HepG2 (cell line): Measurements from ENCODE around the gene SRSF3. TPM values are rescaled to one million over a fixed set of nuclear protein-coding genes. Genes with fewer than 3 reads are reported as not detected.
A peak's percentile ranks its signal among the peaks of the same experiment; 100 is the strongest.

Experiments
- ADNP ChIP-seq: sonication (generic); formaldehyde crosslinking; IDR thresholded peaks from 2 replicates; pipeline ENCODE4 v1.4.0; 2020; ENCODE audit warnings: missing genetic modification reagents
- GABPB1 ChIP-seq: IDR thresholded peaks from 2 replicates; pipeline ENCODE4 v1.6.1; 2016; ENCODE audit warnings: mild to moderate bottlenecking, missing genetic modification reagents, moderate library complexity, missing compliant biosample characterization
- GFI1 ChIP-seq: sonication (generic); formaldehyde crosslinking; IDR thresholded peaks from 2 replicates; pipeline ENCODE4 v1.5.0; 2020; ENCODE audit warnings: missing genetic modification reagents, mild to moderate bottlenecking, borderline replicate concordance
- GTF2F1 ChIP-seq: fragments of 150-350 bp; IDR thresholded peaks from 2 replicates; pipeline ENCODE4 v1.6.1; 2014; ENCODE audit warnings: low read length
- JARID2 ChIP-seq: sonication (generic); formaldehyde crosslinking; IDR thresholded peaks from 2 replicates; pipeline ENCODE4 v1.8.1; 2023; ENCODE audit warnings: missing genetic modification reagents, inconsistent platforms; ENCODE audit not compliant: insufficient replicate concordance
- JUN ChIP-seq: sonication (generic); formaldehyde crosslinking; IDR thresholded peaks from 2 replicates; pipeline ENCODE4 v1.4.0; 2020; ENCODE audit warnings: mild to moderate bottlenecking, missing genetic modification reagents
- KLF13 ChIP-seq: sonication (generic); formaldehyde crosslinking; IDR thresholded peaks from 2 replicates; pipeline ENCODE4 v1.4.0; 2020; ENCODE audit warnings: mild to moderate bottlenecking, missing genetic modification reagents
- KLF16 ChIP-seq, 2 experiments: sonication (generic) in 1 of 2; formaldehyde crosslinking in 1 of 2; IDR thresholded peaks; 2 replicates each; pipeline versions ENCODE4 v1.6.1 to v1.8.0; 2016 to 2023; ENCODE audit warnings: missing genetic modification reagents in 2 of 2, missing compliant biosample characterization in 1 of 2
- KMT2A ChIP-seq: sonication (generic); formaldehyde crosslinking; IDR thresholded peaks from 2 replicates; pipeline ENCODE4 v1.4.0; 2020; ENCODE audit warnings: missing genetic modification reagents
- MAFG ChIP-seq: sonication (generic); formaldehyde crosslinking; IDR thresholded peaks from 2 replicates; pipeline ENCODE4 v1.5.1; 2020; ENCODE audit warnings: mild to moderate bottlenecking, missing genetic modification reagents
- PHF8 ChIP-seq: sonication (generic); formaldehyde crosslinking; IDR thresholded peaks from 2 replicates; pipeline ENCODE4 v1.5.0; 2020; ENCODE audit warnings: missing genetic modification reagents
- PPARG ChIP-seq: conservative IDR thresholded peaks from 2 replicates; pipeline ENCODE4 v1.6.1; 2016; ENCODE audit warnings: missing biosample characterization, missing genetic modification reagents
- RARA ChIP-seq: IDR thresholded peaks from 2 replicates; pipeline ENCODE4 v1.6.1; 2016; ENCODE audit warnings: missing genetic modification reagents, missing compliant biosample characterization
- RBM39 ChIP-seq: fragments of 200-400 bp; formaldehyde crosslinking; IDR thresholded peaks from one replicate; pipeline ENCODE4 v1.6.1; 2018; ENCODE audit warnings: antibody characterized with exemption, mild to moderate bottlenecking, low read depth, low read length; ENCODE audit not compliant: poor library complexity, severe bottlenecking
- SIX4 ChIP-seq: sonication (generic); formaldehyde crosslinking; IDR thresholded peaks from 2 replicates; pipeline ENCODE4 v1.4.0; 2020; ENCODE audit warnings: missing genetic modification reagents
- U2AF2 ChIP-seq: fragments of 200-400 bp; formaldehyde crosslinking; IDR thresholded peaks from 2 replicates; pipeline ENCODE4 v1.6.1; 2017; ENCODE audit warnings: low read depth, mild to moderate bottlenecking, low read length
- ZKSCAN5 ChIP-seq: sonication (generic); formaldehyde crosslinking; IDR thresholded peaks from 2 replicates; pipeline ENCODE4 v1.5.1; 2020; ENCODE audit warnings: mild to moderate bottlenecking, missing genetic modification reagents
- ZKSCAN8 ChIP-seq: IDR thresholded peaks from 2 replicates; pipeline ENCODE4 v1.6.1; 2016; ENCODE audit warnings: borderline replicate concordance, missing genetic modification reagents, missing compliant biosample characterization
- ZMYM4 ChIP-seq: sonication (generic); formaldehyde crosslinking; IDR thresholded peaks from 2 replicates; pipeline ENCODE4 v1.8.1; 2023; ENCODE audit warnings: mild to moderate bottlenecking, missing genetic modification reagents
- ZNF10 ChIP-seq: sonication (generic); formaldehyde crosslinking; IDR thresholded peaks from 2 replicates; pipeline ENCODE4 v1.4.0; 2020; ENCODE audit warnings: mild to moderate bottlenecking, low read depth, missing genetic modification reagents, borderline replicate concordance
- ZNF282 ChIP-seq: fragments of 450-650 bp; IDR thresholded peaks from 2 replicates; pipeline ENCODE4 v1.6.1; 2018; ENCODE audit not compliant: partially characterized antibody
- ZNF317 ChIP-seq: sonication (generic); formaldehyde crosslinking; IDR thresholded peaks from 2 replicates; pipeline ENCODE4 v1.5.0; 2020; ENCODE audit warnings: mild to moderate bottlenecking, missing genetic modification reagents
- polyA plus RNA-seq, 8 experiments: library from polyadenylated mRNA; depleted of rRNA in 3 of 8; stranded (reverse) in 7 of 8; unstranded in 1 of 8; fragments of >200 nt; fragmentation: Illumina TruSeq in 4 of 8; extraction: Trizol in 4 of 8; gene quantifications; 2 replicates each; pipeline versions ENCODE4 v1.2.1 to v1.2.3, GENCODE V29; 2011 to 2016; ENCODE audit warnings: low read depth in 4 of 8, missing spikeins in 1 of 8, mixed read lengths in 1 of 8; ENCODE audit not compliant: insufficient read depth in 1 of 8
- total RNA-seq, 5 experiments: library from RNA; depleted of rRNA; stranded (reverse); fragments of >200 nt; fragmentation: Illumina TruSeq; extraction: Trizol; gene quantifications; 2 replicates each; pipeline ENCODE4 v1.2.3, GENCODE V29; 2016; ENCODE audit warnings: low read depth in 1 of 5
- TF ChIP-seq, protein P1 (sequence below): sonication (generic); formaldehyde crosslinking; IDR thresholded peaks from 2 replicates; pipeline ENCODE4 v1.8.1; 2023; ENCODE audit warnings: mild to moderate bottlenecking, missing genetic modification reagents
- TF ChIP-seq, protein P2 (sequence below): sonication (generic); formaldehyde crosslinking; IDR thresholded peaks from 2 replicates; pipeline ENCODE4 v1.5.0; 2020; ENCODE audit warnings: mild to moderate bottlenecking, missing genetic modification reagents
- TF ChIP-seq, protein P3 (sequence below): sonication (generic); formaldehyde crosslinking; IDR thresholded peaks from 2 replicates; pipeline ENCODE4 v1.8.0; 2022; ENCODE audit warnings: missing genetic modification reagents, mild to moderate bottlenecking, moderate library complexity, borderline replicate concordance
- TF ChIP-seq, protein P4 (sequence below): sonication (generic); formaldehyde crosslinking; IDR thresholded peaks from 2 replicates; pipeline ENCODE4 v1.4.0; 2020; ENCODE audit warnings: missing genetic modification reagents

SRSF3 gene
- total and polyA plus RNA-seq, 2 of the 13 experiments (the other 11 are each of a cell fraction or from before 2014, with no cell fraction given), result 206 to 684 TPM

DNA sequence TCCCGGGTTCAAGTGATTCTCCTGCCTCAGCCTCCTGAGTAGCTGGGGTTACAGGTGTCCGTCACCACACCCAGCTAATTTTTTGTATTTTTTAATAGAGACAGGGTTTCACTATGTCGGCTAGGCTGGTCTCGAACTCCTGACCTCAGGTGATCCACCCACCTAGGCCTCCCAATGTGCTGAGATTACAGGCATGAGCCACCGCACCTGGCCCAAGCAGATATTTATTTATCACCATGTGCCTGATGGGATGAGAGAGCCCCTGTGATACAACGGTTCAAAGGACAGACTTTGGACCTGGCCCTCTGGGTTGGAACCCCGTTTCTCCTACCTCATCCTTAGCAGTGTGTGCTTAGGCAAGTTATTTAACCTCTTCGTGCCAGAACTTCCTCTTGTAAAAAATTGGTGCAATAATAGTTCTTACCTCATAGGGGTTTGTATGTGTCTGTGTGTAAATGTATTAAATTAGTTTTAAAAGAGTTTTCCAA is 27.7 kb upstream of the SRSF3 start (continued):
- TF ChIP-seq, protein P1, sequence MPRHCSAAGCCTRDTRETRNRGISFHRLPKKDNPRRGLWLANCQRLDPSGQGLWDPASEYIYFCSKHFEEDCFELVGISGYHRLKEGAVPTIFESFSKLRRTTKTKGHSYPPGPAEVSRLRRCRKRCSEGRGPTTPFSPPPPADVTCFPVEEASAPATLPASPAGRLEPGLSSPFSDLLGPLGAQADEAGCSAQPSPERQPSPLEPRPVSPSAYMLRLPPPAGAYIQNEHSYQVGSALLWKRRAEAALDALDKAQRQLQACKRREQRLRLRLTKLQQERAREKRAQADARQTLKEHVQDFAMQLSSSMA (CRISPR knock-in tag), result no peak
- TF ChIP-seq ZKSCAN8 (peak; percentile 84; the same call in 1 of the 2 replicates), ZNF317 (peak; percentile 74), PHF8 (CRISPR knock-in tag) (no peak), ZNF282 (no peak), RBM39 (no peak), MAFG (CRISPR knock-in tag) (no peak), KMT2A (CRISPR knock-in tag) (no peak), RARA (peak; percentile 79), U2AF2 (no peak), JARID2 (CRISPR knock-in tag) (no peak), ZNF10 (CRISPR knock-in tag) (no peak), JUN (CRISPR knock-in tag) (no peak), SIX4 (CRISPR knock-in tag) (0 out of 2 replicates have a peak, but pooled peaks have one; percentile 25), GABPB1 (CRISPR knock-in tag) (no peak), GTF2F1 (no peak), ADNP (peak; percentile 97), GFI1 (CRISPR knock-in tag) (peak; percentile 95), ZMYM4 (CRISPR knock-in tag) (peak; percentile 90), ZKSCAN5 (CRISPR knock-in tag) (no peak), PPARG (CRISPR knock-in tag) (no peak; the same call in 1 of the 2 replicates), KLF16 (CRISPR knock-in tag; IDR thresholded peaks at IDR 0.05) (no peak; a peak in 1 of 4 replicates), KLF13 (CRISPR knock-in tag) (no peak)
- TF ChIP-seq, protein P2, sequence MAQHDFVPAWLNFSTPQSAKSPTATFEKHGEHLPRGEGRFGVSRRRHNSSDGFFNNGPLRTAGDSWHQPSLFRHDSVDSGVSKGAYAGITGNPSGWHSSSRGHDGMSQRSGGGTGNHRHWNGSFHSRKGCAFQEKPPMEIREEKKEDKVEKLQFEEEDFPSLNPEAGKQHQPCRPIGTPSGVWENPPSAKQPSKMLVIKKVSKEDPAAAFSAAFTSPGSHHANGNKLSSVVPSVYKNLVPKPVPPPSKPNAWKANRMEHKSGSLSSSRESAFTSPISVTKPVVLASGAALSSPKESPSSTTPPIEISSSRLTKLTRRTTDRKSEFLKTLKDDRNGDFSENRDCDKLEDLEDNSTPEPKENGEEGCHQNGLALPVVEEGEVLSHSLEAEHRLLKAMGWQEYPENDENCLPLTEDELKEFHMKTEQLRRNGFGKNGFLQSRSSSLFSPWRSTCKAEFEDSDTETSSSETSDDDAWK (CRISPR knock-in tag), result no peak
- TF ChIP-seq, protein P3, sequence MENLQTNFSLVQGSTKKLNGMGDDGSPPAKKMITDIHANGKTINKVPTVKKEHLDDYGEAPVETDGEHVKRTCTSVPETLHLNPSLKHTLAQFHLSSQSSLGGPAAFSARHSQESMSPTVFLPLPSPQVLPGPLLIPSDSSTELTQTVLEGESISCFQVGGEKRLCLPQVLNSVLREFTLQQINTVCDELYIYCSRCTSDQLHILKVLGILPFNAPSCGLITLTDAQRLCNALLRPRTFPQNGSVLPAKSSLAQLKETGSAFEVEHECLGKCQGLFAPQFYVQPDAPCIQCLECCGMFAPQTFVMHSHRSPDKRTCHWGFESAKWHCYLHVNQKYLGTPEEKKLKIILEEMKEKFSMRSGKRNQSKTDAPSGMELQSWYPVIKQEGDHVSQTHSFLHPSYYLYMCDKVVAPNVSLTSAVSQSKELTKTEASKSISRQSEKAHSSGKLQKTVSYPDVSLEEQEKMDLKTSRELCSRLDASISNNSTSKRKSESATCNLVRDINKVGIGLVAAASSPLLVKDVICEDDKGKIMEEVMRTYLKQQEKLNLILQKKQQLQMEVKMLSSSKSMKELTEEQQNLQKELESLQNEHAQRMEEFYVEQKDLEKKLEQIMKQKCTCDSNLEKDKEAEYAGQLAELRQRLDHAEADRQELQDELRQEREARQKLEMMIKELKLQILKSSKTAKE (CRISPR knock-in tag), result no peak
- TF ChIP-seq, protein P4, sequence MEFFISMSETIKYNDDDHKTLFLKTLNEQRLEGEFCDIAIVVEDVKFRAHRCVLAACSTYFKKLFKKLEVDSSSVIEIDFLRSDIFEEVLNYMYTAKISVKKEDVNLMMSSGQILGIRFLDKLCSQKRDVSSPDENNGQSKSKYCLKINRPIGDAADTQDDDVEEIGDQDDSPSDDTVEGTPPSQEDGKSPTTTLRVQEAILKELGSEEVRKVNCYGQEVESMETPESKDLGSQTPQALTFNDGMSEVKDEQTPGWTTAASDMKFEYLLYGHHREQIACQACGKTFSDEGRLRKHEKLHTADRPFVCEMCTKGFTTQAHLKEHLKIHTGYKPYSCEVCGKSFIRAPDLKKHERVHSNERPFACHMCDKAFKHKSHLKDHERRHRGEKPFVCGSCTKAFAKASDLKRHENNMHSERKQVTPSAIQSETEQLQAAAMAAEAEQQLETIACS (CRISPR knock-in tag), result no peak
